ENCODE data around the gene SLC7A10.

- no peak for TF ChIP-seq EZH2 (optimal IDR thresholded peaks at IDR 0.05; ENCODE audit: low read depth, low read length)
- TF ChIP-seq, protein P1, sequence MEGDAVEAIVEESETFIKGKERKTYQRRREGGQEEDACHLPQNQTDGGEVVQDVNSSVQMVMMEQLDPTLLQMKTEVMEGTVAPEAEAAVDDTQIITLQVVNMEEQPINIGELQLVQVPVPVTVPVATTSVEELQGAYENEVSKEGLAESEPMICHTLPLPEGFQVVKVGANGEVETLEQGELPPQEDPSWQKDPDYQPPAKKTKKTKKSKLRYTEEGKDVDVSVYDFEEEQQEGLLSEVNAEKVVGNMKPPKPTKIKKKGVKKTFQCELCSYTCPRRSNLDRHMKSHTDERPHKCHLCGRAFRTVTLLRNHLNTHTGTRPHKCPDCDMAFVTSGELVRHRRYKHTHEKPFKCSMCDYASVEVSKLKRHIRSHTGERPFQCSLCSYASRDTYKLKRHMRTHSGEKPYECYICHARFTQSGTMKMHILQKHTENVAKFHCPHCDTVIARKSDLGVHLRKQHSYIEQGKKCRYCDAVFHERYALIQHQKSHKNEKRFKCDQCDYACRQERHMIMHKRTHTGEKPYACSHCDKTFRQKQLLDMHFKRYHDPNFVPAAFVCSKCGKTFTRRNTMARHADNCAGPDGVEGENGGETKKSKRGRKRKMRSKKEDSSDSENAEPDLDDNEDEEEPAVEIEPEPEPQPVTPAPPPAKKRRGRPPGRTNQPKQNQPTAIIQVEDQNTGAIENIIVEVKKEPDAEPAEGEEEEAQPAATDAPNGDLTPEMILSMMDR (IDR thresholded peaks at IDR 0.05; ENCODE audit: low read length), result no peak
Measured at GRCh38 chr19:33159893-33160292, 65.8 kb downstream of the SLC7A10 start.

All from MM.1S (cell line).